Natural killer cell treated with Interleukin-12 subunit alpha and Interleukin-12 subunit beta and Interleukin-15 and Interleukin-18, amount 100 ng/mL, for 72 hours (primary cell): ENCODE results near the gene CCDC12. TPM values are rescaled to one million over a fixed set of nuclear protein-coding genes. Genes with fewer than 3 reads are reported as not detected.

Experiments
- ATAC-seq, 2 donors: fragments of 150-1000 bp; cut with Tn5 transposase in 1 of 2; sonication (Bioruptor Pico), chemical (Tn5 transposase) in 1 of 2; 2 replicates each; pipeline ENCODE4 v1.10.0; 2021
- DNase-seq: peaks from one replicate; pipeline ENCODE4 v3.0.0; 2022; ENCODE audit warnings: low spot score
- H3K27ac Mint-ChIP-seq, 2 donors: 1 replicate in 1 of 2; 2 replicates in 1 of 2; pipeline ENCODE4 v1.8.0; 2022; ENCODE audit warnings: mixed read lengths in 2 of 2, mild to moderate bottlenecking in 1 of 2, moderate library complexity in 1 of 2
- H3K27me3 Mint-ChIP-seq, 2 donors: 1 replicate in 1 of 2; 2 replicates in 1 of 2; pipeline ENCODE4 v1.8.0; 2022; ENCODE audit warnings: mixed read lengths in 2 of 2
- H3K36me3 Mint-ChIP-seq: one replicate; pipeline ENCODE4 v1.8.0; 2022; ENCODE audit warnings: mixed read lengths
- H3K4me1 Mint-ChIP-seq, 2 donors: 1 replicate in 1 of 2; 2 replicates in 1 of 2; pipeline ENCODE4 v1.8.0; 2022; ENCODE audit warnings: low read depth in 2 of 2, mixed read lengths in 2 of 2, mild to moderate bottlenecking in 1 of 2
- H3K4me3 Mint-ChIP-seq: one replicate; pipeline ENCODE4 v1.8.0; 2022; ENCODE audit warnings: mixed read lengths
- H3K9me3 Mint-ChIP-seq: 2 replicates; pipeline ENCODE4 v1.8.0; 2022; ENCODE audit warnings: mixed read lengths
- total RNA-seq, 2 donors: library from RNA; stranded (reverse); gene quantifications; one replicate each; pipeline ENCODE4 v1.2.3, GENCODE V29; 2022

The CCDC12 gene
- total RNA-seq, 2 donors from 2014 or later, result 58.0 to 89.8 TPM

DNA sequence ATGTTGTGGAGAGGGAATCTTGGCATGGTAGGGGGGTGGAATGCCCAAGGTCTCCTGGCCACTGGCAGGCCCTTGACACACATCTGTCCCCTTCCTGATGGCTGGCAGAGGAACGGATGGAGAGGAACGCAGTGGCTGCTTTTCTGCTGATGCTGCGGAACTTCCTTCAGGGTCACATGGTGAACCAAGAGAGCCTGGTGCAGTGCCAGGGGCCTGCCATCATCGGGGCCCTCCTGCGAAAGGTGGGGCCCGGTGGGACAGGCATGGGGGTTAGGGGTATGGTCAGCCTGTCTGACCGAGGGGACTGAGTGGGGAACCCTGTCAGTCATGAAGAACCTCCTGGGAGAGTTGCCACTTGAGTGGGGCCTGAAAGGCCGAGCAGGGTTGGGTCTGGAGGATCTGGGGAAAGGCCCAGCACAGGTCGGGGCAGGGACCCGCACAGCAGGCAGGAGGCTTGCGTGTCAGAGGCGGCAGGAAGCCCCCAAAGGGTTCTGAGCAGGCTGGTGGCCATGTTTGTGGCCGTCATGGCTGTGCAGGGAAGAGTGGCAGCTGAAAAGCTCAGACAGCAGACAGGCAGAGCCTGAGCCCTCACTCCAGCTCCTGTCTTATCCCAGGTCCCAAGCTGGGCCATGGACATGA lies 21.0 kb upstream of the CCDC12 start:
- no peaks in the 10 kb centered on the region for H3K9me3 Mint-ChIP-seq
- no peak overlapping the region for H3K4me3 Mint-ChIP-seq
- ATAC-seq, result no peak
- H3K36me3 Mint-ChIP-seq, result no peaks in the 10 kb centered on the region
- DNase-seq, result no peak
- H3K27ac Mint-ChIP-seq, result peak overlapping the region; percentile 42 to 53
- peaks cover 17 to 27% of the 10 kb centered on the region in 2 donors for H3K4me1 Mint-ChIP-seq
- no peaks in the 10 kb centered on the region for H3K27me3 Mint-ChIP-seq

DNA sequence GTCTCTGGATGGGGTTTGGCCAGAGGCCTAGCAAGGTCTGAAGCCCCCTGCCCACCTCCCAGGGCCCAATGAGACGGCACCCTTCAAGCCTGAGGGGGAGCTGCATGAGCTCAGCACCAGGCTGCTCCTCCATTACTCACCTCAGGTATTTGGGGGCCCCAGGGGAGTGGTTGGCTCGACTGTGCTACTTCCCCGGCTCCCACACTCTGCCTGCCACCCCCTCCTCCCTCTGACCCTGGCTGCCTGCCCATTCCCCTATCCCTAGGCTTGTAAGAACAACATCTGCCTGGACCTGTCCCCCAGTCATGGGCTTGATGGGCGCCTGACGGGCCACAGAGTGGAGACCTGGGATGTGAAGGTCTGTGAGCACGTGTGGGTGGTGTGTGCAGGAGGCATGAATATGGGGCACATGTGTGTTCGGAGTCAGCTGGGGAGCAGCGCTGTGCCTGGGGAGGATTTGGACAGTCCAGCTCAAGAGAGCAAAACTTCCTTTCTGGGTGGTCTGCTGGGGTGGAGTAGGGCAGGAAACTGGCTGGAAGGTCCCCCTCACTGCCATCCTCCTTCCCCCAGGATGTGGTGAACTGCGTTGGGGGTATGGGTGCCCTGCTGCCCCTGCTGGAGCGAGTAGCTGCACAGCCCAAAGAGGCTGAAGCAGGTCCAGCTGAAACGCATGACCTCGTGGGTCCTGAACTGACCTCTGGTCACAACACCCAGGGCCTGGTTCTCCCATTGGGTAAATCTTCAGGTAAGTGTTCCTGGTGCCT lies 20.3 kb upstream of the CCDC12 start:
- ATAC-seq (no peak), DNase-seq (no peak)
- Mint-ChIP-seq H3K36me3 (no peaks in the 10 kb centered on the region), H3K27me3 (no peaks in the 10 kb centered on the region), H3K4me3 (no peak overlapping the region), H3K27ac (peak overlapping the region; percentile 42 to 53), H3K4me1 (peaks cover 17 to 27% of the 10 kb centered on the region in 2 donors), H3K9me3 (no peaks in the 10 kb centered on the region)

DNA sequence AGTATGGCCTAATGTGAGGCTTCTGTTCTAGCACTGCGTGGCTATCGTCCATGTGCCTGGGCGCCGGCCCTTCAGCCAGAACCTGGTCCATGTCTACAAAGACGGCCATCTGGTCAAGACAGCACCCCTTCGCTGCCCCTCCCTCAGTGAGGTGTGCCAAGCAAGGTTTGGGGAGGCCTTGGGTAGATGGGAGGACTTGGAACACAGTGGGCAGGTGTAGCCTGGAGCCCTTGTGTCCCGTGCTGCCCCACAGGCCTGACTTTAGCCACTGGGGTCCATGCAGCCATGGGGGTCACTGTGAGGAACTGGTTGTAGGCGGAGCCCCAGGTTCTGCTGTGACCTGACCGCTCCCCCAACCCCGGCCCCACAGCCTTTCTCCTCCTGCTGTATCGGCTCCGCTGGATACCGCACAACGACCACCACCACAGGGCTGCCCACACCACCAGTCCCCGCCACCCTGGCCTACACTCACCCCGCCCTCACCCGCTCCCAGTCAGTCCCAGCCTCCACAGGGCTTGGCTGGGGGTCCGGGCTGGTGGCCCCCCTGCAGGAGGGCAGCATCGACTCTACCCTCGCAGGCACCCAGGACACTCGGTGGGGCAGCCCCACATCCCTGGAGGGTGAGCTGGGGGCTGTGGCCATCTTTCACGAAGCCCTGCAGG lies 19.5 kb upstream of the CCDC12 start:
- no peak for DNase-seq
- ATAC-seq, result no peak
- H3K36me3 Mint-ChIP-seq, result no peaks in the 10 kb centered on the region

DNA sequence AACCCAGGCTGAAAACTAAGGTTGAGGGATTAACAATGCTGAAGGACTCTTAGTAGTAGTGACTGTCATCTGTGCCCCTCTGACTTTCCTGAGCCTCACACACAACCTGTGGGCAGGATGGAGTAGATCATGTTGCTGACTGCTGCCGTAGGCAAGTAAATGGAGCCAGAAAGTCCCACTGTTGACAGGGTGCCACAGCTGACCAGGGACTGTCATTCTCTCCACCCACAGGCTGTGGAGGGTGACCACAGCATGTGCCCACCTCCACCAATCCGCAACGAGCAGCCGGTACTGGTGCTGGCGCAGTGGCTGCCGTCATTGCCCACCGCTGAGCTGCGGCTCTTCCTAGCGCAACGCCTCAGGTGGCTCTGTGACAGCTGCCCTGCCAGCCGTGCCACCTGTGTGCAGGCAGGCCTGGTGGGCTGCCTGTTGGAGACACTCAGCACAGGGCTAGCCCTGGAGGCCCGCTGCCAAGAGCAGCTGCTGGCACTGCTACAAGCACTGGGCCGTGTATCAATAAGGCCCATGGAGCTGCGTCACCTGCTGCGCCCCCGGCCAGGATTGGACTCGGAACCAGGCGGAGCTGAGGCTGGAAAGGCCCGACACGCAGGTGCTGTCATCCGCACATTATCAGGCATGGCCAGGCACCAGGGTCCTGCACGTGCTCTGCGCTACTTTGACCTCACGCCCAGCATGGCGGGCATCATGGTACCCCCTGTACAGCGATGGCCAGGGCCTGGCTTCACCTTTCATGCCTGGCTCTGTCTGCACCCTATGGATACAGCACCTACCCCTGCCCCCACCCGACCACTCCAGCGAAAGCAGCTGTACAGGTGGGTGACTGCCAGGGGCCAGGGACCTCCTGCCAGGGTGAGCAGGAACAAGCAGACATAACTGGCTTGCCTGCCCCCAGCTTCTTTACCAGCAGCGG lies 18.5 kb upstream of the CCDC12 start:
- ATAC-seq (no peak), DNase-seq (no peak)
- no peak overlapping the region for H3K4me3 Mint-ChIP-seq
- no peaks in the 10 kb centered on the region for H3K36me3 Mint-ChIP-seq
- H3K27me3 Mint-ChIP-seq, result no peaks in the 10 kb centered on the region
- no peaks in the 10 kb centered on the region for H3K9me3 Mint-ChIP-seq
- peaks cover 20 to 23% of the 10 kb centered on the region in 2 donors for H3K4me1 Mint-ChIP-seq
- H3K27ac Mint-ChIP-seq, result no peak overlapping the region

More for the DNA sequence above, 19.5 kb upstream of the CCDC12 start:
- Mint-ChIP-seq H3K4me1 (peaks cover 17 to 25% of the 10 kb centered on the region in 2 donors), H3K27ac (no peak overlapping the region), H3K27me3 (no peaks in the 10 kb centered on the region), H3K4me3 (no peak overlapping the region), H3K9me3 (no peaks in the 10 kb centered on the region)

DNA sequence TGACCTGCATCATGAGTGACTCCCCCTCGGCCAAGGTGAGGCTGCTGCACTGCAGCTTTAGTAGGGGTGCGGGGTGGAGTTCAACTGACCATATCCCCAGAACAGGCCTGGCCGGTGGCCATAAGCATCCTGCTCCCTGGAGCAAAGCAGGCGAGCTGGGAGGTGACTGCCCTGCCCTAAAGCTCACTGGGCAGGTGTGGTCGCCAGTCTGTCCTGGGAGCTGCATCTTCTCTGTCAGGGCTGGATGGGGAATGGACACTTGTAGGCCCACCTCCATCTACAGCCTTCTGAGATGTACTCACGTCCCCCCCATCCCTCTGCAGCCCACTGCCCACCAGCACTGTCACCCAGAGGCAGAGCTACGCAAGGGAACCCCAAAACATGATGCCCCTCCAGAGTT lies 17.4 kb upstream of the CCDC12 start:
- Mint-ChIP-seq H3K9me3 (no peaks in the 10 kb centered on the region), H3K4me1 (peaks cover 27 to 28% of the 10 kb centered on the region in 2 donors), H3K27ac (peak overlapping the region in 1 of 2 donors; percentile 25), H3K27me3 (no peaks in the 10 kb centered on the region), H3K36me3 (no peaks in the 10 kb centered on the region), H3K4me3 (no peak overlapping the region)
- DNase-seq (no peak), ATAC-seq (no peak)

DNA sequence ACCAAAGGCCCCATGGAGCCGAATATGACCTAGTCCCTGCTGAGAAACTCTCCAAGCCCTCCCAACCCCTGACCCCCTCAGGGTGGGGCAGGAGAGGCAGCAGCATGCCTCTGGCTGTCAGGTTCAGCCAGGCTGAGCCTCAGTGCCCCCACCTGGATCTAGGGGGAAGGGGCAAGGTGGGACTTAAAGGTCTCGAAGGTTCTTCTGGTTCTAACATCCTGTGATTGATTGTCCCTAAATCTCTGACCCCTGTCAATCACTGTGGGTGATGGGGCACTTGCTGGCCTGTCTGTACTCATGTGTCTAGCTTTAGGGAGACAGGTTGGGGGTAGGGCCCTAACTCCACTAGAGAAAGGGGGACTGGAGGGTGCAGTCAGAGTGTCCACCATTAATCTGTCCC lies 16.7 kb upstream of the CCDC12 start:
- H3K4me3 Mint-ChIP-seq, result no peak overlapping the region
- no peaks in the 10 kb centered on the region for H3K9me3 Mint-ChIP-seq
- no peak for ATAC-seq
- peaks cover 34 to 35% of the 10 kb centered on the region in 2 donors for H3K4me1 Mint-ChIP-seq
- no peaks in the 10 kb centered on the region for H3K27me3 Mint-ChIP-seq
- no peak for DNase-seq
- peak overlapping the region; percentile 14 to 25 for H3K27ac Mint-ChIP-seq
- no peaks in the 10 kb centered on the region for H3K36me3 Mint-ChIP-seq

DNA sequence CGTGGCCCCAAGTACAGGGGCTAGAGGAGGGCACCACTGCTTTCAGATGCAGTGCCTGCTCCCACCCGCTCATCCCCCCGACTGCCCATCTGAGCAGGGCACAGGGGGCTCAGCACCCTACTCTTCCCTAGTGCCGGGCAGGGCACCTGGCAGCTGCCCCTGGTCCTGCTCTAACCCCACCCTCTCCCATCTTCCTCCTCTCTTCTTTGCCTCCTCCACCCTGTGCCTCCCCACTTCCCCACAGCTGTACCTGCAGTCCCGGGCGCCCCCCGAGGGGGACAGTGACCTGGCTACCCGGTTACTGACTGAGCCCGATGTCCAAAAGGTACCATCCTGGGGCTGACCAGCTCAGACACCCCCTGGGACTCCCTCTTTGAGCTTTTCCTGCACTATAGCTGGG lies 15.7 kb upstream of the CCDC12 start:
- H3K36me3 Mint-ChIP-seq, result no peaks in the 10 kb centered on the region
- H3K27me3 Mint-ChIP-seq, result no peaks in the 10 kb centered on the region
- ATAC-seq (no peak), DNase-seq (no peak)
- no peaks in the 10 kb centered on the region for H3K9me3 Mint-ChIP-seq
- H3K27ac Mint-ChIP-seq, result peak overlapping the region; percentile 14 to 23
- peaks cover 37% of the 10 kb centered on the region in 2 donors for H3K4me1 Mint-ChIP-seq
- H3K4me3 Mint-ChIP-seq, result no peak overlapping the region

DNA sequence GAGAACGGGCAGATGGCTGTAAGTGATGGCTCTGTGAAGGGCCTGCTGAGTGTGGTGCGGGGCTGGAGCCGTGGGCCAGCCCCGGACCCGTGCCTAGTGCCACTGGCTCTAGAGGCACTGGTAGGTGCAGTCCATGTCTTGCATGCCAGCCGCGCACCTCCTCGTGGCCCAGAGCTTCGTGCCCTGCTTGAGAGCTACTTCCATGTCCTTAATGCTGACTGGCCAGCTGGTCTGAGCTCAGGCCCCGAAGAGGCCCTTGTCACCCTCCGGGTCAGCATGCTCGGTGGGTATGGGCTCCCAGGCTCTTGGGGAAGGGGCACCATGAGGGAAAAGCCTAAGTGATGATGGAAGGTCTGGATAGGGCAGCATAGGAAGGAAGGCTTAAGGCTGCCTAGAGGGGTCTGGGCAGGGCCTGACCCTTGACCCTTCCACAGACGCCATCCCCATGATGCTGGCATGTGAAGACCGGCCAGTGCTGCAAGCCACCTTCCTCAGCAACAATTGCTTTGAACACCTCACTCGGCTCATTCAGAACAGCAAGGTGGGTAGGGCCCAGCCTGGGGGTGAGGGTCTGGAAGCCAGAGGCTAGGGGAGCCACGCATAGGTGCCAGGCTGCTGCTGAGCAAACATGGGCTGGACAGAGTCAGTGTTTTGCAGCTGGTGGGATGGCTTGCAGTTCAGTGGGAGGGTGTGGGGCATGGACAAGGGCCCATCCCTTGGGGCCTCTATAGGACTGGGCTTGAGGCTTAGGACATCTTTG lies 15.0 kb upstream of the CCDC12 start:
- no peak for DNase-seq
- Mint-ChIP-seq H3K4me3 (no peak overlapping the region), H3K4me1 (peaks cover 37% of the 10 kb centered on the region in 2 donors), H3K27me3 (no peaks in the 10 kb centered on the region), H3K36me3 (no peaks in the 10 kb centered on the region), H3K27ac (peak overlapping the region; percentile 97), H3K9me3 (no peaks in the 10 kb centered on the region)
- no peak for ATAC-seq

DNA sequence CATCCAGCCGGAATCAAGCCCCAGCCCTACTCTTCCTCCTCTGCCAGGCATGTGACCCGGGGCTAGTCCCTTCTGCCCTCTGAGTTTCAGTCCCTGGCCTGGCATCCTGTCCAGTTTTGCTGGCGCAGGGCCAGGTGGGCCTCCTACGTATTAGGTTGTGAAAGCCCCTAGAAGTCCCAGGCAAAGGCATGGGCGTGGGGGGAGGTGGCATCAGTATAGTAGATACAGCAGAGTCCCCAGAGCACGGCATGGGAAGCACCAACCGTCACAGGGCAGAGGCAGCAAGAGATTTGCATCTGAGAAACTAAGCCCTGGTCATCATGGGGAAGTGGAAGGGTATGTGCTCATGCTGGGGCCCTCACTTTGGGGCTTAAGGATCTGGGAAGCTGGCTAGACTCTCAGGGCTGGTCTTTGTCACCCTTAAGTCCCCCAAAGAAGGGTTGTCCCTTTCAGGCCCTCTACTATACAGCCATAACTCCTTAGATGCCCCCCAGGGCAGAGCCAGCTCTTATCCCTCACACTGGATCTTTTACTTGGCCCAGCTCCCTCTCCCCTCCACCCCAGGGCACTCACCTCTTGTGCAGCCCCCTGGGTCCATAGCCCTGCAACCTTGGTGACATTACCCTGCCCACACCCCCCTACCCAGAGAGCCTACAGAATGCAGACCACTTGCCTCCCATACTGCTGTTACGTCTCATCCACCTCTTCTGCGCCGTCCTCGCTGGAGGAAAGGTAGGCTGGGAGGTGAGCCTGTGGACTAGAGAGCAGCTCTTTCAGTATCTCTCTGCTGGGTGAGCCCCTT lies 14.2 kb upstream of the CCDC12 start:
- Mint-ChIP-seq H3K27me3 (no peaks in the 10 kb centered on the region), H3K4me1 (peaks cover 45% of the 10 kb centered on the region in 2 donors), H3K9me3 (no peaks in the 10 kb centered on the region), H3K27ac (peak overlapping the region; percentile 97), H3K4me3 (peak overlapping the region; percentile 83), H3K36me3 (no peaks in the 10 kb centered on the region)
- DNase-seq, result no peak
- ATAC-seq, result no peak

DNA sequence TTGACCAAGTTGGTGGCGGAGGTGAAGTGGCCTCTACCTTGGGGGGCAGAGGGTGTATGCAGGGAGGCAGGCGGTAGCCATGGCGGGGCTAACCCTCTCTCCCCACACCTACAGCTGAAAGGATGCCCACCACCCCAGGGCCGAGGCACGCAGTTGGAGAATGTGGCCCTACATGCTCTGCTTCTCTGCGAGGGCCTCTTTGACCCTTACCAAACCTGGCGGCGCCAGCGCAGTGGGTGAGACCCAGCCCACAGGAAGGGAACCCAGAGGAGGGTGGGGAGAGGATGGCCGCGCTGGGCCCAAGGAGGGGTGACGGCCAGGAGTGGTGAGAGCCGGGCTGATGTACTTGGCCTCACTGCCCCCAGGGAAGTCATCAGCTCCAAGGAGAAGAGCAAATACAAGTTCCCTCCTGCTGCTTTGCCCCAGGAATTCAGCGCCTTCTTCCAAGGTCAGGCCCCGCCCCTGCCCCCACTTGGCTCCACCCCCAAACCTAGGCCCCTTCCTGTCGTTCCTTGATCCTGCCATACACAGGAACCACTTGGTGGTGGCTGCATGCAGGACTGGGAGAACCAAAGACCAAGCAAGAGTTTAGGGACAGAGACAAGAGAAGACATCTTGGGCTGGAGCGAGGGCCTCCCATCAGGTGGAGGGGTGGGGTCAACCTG lies 12.7 kb upstream of the CCDC12 start:
- DNase-seq (no peak), ATAC-seq (no peak)
- peak overlapping the region; percentile 97 for H3K27ac Mint-ChIP-seq
- peaks cover 54 to 57% of the 10 kb centered on the region in 2 donors for H3K4me1 Mint-ChIP-seq
- peak overlapping the region; percentile 83 for H3K4me3 Mint-ChIP-seq
- no peaks in the 10 kb centered on the region for H3K27me3 Mint-ChIP-seq
- H3K9me3 Mint-ChIP-seq, result no peaks in the 10 kb centered on the region
- H3K36me3 Mint-ChIP-seq, result no peaks in the 10 kb centered on the region

DNA sequence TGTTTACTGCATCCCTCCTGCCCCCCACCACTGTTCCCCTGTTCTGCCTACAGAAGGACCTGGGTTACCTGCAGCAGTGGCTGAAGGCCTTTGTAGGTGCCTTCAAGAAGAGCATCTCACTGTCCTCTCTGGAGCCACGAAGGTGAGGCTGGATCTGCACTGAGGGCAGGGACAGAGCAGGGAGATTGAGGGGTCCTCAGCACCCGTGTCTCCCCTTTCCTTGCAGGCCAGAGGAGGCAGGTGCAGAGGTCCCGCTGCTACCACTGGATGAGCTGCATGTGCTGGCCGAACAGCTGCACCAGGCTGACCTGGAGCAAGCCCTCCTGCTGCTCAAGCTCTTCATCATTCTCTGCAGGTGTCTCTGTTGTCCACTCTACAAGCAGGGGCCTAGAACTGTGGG lies 12.1 kb upstream of the CCDC12 start:
- Mint-ChIP-seq H3K27me3 (no peaks in the 10 kb centered on the region), H3K4me3 (peak overlapping the region; percentile 83), H3K4me1 (peaks cover 58 to 59% of the 10 kb centered on the region in 2 donors), H3K36me3 (no peaks in the 10 kb centered on the region), H3K27ac (peak overlapping the region; percentile 97), H3K9me3 (no peaks in the 10 kb centered on the region)
- ATAC-seq (no peak), DNase-seq (no peak)
